ENCODE results near the gene CDCA7L. TPM values are rescaled to one million over a fixed set of nuclear protein-coding genes. Genes with fewer than 3 reads are reported as not detected.

CDCA7L gene
- total and polyA plus RNA-seq, 2 of the 13 experiments (the other 11 are each of a cell fraction or from before 2014, with no cell fraction given) = 2.7 to 4.2 TPM

GRCh38 chr7:21980926-21981500 is 35.3 kb upstream of the CDCA7L start (continued):
- no peak for TF ChIP-seq RERE (CRISPR knock-in tag; IDR thresholded peaks at IDR 0.05; ENCODE audit: low read depth)
- no peak for TF ChIP-seq ZFP36L2 (CRISPR knock-in tag; IDR thresholded peaks at IDR 0.05)
- TF ChIP-seq ZNF263 (CRISPR knock-in tag; IDR thresholded peaks at IDR 0.05) = no peak
- TF ChIP-seq ZNF512B (CRISPR knock-in tag; IDR thresholded peaks at IDR 0.05; ENCODE audit: borderline replicate concordance) = no peak
- no peak for TF ChIP-seq THAP7 (CRISPR knock-in tag; IDR thresholded peaks at IDR 0.05)
- no peak for TF ChIP-seq SNRNP70 (IDR thresholded peaks at IDR 0.05; ENCODE audit: low read depth, low read length)
- no peak for TF ChIP-seq ZNF773 (CRISPR knock-in tag; IDR thresholded peaks at IDR 0.05; ENCODE audit: borderline replicate concordance)
- no peak for TF ChIP-seq NFIC (IDR thresholded peaks at IDR 0.05; ENCODE audit: low read length)
- TF ChIP-seq MAFK (conservative IDR thresholded peaks at IDR 0.05 in 1 of 2, IDR thresholded peaks at IDR 0.05 in 1 of 2; ENCODE audit: low read length in 2 of 2) = peak; percentile 86 to 92
